NCI-H69 (cell line): ENCODE measurements around the gene TACR2.
"Not testable (repeated sequence)": the region's sequence is repeated elsewhere in the genome, so short reads cannot be mapped to it uniquely, and the experiment has no call there.

ENCODE experiments used
- DNase-seq: peaks from one replicate; lab custom pipeline; 2025; lab: John Stamatoyannopoulos, UW

Gene TACR2

DNA sequence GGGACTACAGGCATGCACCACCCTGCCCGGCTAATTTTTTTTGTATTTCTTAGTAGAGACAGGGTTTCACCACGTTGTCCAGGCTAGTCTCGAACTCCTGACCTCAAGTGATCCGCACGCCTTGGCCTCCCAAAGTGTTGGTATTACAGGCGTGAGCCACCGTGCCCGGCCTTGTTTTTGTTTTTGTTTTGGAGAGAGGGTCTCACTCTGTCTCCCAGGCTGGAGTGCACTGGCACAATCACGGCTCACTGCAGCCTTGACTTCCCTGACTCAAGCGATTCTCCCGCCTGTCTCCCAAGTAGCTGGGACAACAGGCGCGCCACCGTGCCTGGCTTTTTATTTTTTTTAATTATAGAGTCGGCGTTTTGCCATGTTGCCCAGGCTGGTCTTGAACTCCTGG lies 33.7 kb upstream of the TACR2 start:
- DNase-seq = not testable (repeated sequence)

DNA sequence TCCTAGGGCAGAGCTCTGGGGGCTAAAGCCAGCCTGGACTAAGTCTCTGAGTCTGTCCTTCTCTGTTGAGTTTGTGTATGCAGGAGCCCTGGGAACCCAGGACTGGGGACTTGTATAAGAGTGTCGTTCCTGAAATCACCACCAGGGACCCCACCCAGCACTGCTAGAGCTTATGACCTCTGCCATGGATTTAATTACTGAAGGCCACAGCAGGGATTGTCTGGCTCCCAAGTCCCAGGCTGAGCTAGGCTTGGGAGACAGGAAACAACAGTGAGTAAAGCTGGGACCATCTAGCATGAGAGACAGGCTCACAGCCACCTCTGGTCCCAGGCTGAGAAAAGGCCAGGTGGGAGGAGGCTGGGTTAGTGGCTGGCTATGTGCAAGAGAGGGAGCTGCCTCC lies 33.1 kb upstream of the TACR2 start:
- peak; percentile 87 for DNase-seq

DNA sequence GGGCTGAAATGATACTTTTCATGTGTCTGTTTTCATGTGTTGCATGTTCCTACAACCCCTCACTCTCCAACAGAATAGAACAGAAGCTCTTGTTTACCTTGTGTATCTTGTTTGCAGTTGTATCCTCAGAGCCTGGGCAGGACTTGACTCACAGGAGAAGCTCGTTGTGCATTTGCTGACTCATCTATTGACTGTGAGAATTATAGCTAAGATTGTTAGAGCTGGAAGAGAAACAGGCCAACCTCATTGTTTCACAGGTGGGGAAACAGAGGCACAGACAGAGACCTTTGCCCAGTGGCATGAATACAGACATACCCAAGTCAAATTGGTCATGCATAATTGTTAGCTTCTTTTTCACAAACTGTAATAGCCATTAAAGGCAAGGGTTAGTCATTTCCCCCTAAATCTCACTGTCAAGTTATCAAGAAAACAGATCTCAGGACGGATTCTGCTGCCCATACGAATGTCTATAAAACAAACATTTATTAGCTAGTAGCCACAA lies 30.0 kb upstream of the TACR2 start:
- DNase-seq = peak; percentile 26

DNA sequence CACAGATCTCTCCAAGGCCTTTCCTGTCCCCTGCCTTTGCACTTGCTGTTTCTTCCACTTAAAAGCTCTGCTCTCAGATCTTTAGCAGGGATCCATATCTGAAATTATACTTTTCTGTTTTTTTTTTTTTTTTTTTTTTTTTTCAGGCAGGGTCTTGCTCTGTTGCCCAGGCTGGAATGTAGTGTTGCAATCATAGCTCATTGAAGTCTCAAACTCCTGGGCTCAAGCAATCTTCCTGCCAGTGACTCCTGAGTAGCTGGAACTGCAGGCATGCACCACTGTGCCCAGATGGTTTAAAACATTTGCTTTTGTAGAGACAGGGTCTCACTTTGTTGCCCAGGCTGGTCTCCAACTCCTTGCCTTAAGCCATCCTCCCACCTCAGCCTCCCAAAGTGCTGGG lies 29.5 kb upstream of the TACR2 start:
- no peak for DNase-seq

DNA sequence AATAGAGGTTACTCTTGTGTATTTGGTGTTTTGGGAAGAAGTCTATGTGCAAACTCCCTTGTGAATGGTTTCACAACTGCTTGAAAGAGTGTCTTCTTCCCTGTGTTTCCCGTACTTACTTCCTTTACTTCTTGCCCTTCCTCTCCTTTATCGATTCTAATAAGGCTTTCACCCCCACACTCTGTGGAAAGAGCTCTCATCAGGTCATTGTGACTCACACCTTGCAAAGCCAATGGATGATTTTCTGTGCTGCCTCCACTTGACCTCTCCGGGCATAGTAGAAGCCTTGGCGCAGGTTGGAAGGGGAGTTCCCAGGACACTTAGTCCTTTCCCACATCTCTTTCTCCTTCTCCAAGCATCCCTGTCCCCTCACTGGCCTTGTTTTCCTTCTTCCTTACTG lies 28.3 kb upstream of the TACR2 start:
- DNase-seq = no peak

DNA sequence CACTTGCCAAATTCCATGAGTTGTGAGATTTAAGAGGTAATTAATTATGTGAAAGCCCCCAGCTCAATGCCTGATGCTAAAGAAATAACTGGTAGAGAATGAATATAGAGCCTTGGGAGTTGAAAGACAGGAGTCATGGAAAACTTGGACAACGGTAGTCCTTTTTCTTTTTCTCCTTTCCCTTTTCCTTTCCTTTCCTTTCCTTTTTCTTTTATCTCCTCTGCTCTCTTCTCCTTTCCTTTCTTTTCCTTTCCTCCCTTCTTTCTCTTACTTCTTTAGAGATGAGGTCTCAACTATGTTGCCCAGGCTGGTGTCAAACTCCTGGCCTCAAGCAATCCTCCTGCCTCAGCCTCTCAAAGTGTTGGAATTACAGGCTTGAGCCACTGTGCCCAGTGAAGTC lies 26.6 kb upstream of the TACR2 start:
- no peak for DNase-seq

DNA sequence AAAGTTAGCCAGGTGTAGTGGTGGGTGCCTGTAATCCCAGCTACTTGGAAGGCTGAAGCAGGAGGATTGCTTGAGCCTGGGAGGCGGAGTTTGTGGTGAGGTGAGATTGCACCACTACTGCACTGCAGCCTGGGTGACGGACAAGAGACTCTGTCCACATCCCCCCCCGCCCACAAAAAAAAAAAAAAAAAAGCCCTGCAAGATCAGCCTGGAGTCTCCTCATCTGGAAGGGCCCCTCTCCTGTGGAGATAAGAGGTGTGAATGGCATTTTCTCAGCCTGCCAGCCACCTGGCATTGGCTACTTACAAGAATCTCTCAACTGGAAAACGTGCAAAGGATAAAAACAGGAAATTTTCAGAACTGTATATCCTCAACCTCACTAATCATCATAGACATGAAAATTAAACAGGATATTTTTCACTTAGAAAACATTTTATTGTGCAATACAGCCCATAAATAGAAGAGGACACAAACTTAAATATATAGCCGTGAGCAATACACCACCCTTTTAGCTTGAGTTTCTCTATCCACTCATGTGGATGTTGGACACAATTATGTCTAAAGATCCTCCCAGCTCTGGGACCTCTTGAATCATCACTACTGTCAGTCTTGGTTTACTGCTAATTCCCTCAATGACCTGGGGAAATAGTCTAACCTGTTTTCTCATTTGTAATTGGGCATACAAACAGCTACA lies 23.2 kb upstream of the TACR2 start:
- peak; percentile 82 for DNase-seq

DNA sequence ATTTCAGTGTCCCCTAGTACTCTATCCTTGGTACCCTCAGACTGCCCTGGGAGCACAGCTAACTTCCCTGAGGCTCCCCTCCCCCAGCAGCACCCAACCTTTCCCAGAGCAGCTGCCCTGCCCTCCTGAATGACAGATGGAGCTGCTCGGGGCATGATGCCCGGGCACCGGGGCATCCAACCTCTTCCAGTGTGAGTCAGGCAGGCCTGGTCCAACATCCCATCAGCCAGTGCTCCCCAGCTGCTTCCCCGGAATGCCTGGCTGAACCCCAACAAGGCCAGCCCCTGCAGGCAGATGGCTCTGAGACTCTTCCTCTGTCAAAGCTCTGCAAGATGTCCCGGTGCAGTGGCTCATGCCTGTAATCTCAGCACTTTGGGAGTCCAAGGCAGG lies 22.6 kb upstream of the TACR2 start:
- peak; percentile 78 for DNase-seq

DNA sequence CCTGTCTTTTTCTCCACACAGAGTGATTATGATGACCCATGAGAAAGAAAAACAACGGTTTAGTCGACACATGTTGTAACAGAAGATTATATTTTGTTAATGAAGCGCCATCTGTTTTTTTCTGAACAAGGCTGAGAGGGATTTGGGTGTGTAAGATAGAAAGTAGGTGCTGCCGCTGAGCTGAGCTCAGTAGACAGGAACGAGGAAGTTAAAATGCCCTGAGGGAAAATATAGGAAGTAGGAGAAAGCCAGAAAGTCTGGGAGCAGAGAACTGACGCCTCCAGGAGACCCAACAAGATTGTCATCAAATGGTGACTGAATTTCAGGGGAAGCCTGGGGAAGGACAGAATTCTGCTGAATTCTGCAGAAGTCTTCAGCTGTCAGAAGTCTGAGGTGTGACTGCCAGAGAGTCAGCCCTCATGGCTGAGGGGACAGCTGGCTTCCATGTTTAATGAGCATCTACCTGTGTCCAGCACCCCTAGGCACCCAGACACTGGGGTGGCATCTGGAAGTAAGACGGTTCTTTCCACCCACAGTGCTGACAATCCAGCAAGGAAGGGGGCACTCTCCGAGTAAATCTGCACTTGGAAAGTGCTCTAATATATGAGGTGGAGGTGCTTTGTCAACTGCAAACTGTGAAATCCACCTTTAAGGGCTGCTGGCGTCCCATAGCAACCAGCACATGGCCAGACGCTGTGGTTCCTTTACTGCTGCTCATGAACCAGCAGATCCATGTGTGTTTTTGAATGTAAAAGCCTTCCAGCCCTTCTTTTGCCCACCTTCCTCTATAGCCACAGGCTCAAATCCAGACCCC lies 22.0 kb upstream of the TACR2 start:
- DNase-seq = peak; percentile 89

DNA sequence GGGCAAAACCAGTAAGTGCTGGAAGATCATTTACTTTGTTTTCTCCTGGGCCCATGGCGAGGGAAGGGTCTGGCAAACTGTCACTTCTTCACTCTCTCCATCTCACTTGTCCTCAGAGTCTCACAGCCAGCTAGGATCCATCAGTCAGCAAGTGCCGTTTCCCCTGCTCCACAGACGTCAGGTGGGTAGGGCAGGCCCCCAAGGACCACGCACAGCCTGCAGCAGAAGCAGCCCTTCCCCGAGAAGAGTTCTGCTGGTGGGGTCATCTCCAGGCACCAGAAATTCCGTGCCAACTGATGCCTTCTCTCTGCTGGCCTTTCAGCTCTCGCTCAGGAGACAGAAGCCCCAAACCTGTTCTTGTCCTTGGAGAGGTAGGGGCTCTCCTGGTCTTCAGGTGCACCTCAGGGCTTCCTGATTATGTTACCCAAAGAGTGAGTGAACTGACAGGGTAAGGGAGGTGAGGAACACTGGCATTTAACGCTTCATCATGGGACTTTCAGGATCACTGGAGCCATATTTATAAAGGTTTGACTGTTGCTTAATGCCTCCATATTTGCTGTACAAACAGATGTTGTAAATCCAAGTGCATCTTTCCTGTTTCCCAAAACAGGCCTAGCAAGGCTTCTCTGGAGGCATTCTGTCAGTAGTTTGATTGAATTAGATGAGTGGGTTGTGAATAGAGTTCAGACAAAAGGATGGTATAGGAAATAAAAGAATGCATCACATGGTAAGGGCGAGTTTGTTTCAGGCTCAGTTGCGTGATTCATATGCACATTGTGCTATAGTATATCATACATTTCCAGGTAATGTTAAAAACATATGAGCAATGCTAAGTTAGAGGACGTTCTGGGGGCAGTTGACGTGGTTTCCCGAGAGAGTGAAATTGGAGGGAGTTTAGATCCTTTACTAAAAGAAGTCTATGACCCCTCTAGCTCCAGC lies 20.9 kb upstream of the TACR2 start:
- DNase-seq = peak; percentile 24

DNA sequence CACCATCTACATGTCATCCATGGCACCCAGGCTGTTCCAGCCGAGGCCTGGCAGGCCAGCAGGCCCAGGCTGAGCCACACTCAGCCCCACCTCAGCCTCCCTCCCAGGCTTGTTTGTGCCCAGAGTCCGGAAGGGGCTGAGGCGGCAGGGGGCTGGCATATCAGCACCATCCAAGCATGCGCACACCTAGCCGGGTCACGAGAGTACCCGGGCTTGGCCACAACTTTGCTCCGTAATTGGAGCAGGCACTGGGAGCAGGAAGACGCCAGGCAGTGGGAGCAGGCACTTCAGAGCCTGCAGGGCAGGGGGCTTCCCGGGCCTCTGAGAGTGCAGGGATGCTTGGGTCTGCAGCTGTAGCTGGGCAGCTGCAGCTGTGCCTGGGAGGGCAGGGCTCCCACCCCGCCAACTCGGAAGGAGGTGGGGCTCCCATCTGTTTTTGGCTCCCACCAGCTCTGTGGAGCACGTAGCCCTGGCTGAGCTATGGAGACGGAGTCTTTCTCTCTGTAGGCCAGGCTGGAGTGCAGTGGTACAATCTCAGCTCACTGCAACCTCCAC lies 19.3 kb upstream of the TACR2 start:
- no peak for DNase-seq

DNA sequence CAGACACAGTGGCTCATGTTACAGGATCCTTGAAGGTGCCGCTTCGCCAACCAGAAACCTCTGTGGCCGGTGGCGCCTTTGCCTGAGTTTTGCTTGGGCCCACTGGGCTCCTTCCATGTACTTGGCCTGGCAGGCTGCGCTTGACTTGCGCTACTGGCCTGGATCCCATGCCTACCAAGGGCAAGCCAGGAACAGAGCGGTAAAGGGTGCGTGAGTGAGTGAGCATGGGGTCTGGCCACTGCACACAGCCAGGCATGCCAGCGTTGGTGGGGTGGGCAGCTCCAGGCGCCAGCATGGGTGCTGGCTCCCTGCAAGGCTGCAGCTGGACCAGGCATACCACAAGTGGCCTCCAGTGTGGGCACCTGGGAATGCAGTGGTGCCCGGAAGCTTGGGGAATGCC lies 18.2 kb upstream of the TACR2 start:
- DNase-seq = no peak

DNA sequence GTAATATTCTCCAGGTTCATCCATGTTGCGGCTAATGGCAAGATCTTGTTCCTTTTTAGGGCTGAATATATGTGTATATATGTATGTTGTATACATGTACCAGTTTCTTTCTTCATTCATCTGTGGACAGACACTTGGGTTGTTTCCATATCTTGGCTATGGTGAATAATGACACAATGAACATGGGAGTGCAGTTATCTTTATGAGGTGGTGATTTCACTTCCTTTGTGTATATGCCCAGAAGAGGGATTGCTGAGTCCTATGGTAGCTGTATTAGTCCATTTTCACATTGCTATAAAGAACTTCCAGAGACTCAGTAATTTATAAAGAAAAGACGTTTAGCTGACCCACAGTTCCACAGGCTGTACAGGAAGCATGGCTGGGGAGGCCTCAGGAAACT lies 17.5 kb upstream of the TACR2 start:
- DNase-seq = no peak

DNA sequence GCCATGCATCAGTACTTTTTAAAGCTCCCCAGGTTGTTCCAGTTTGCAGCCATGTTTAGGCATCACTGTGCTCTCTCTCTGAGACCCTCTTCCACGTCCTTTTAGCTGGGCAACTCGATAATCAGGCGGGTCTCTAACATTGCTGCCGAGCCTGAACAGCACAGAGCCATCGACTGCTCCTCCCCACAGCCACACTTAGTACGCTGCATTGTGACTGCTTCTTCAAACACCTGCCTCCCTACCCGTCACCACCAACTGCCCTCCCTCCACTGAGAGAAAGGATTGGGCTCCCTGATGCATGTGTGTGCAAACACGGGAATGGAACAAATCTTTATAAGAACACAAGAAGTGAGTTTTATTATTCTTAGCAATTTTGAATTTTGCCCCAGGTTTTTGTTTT lies 11.4 kb upstream of the TACR2 start:
- peak; percentile 71 for DNase-seq

DNA sequence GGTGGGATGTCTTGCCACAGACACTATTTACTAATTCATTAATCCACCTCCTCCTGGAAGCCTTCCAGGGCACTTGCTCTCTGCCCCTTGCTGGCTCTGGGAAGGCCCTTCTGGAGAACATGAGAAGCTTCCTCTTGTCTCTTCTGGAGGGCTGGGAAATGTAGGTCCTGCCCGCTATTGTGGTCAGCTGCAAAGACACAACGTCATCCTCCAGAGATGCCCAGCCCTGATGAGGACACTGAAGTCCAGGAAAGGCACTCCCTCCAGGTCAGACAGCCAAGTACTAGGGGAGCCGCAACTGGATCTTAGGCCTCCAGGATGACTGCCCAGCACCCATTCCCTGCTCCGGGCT lies 9.6 kb upstream of the TACR2 start:
- DNase-seq = no peak

DNA sequence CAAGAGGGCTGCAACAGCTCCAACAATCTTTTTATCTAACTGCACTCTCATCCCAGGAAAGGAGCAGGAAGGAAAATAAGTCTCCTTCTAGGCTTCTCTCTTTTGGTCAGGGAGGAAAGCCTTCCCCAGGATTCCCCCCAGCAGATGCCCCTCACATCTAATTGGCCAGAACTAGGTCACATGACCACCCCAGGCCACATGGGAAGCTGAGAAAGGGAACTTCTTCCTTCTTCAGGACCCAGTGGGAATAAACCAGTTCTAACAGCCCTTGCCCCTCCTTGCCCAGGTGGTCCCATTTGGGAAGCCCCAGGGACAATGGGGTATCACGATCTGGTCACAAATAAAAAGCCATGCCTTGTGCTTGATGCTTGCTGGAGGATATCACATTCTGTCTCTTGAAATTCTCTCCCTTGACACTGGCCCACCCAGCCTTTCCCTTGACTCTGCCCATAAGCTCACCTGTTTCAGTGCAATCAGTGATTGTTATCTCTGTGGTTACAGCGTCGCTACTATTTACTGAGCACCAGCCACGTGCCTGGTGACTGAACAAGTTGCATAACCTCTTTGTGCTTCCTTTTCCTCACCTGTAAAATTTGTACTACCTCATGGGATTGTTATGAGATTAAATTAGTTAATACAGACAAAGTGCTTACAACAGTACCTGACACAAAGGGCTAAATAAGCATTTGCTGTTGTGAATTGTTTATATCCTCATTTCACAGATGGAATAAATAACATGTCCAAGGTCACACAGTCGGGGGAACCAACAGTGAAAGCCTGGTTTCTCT lies 9.0 kb upstream of the TACR2 start:
- peak; percentile 63 for DNase-seq

DNA sequence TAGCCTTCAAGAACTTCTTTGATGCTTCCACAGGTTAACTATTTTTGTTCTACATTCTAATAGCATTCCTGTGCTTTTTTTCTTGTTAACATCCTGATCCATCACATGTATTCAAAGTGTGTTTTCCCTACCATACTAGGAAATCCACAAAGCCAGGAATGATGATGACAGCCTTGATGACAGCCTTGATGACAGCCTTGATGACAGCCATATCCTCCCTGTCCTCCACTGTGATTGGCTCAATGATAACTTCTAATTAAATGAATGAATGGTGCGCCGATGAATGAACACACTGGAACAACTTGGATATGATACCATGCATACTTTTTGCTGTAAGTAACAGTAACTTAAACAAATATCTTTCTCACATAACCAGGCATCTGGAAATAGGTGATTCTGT lies 8.3 kb upstream of the TACR2 start:
- DNase-seq = no peak

DNA sequence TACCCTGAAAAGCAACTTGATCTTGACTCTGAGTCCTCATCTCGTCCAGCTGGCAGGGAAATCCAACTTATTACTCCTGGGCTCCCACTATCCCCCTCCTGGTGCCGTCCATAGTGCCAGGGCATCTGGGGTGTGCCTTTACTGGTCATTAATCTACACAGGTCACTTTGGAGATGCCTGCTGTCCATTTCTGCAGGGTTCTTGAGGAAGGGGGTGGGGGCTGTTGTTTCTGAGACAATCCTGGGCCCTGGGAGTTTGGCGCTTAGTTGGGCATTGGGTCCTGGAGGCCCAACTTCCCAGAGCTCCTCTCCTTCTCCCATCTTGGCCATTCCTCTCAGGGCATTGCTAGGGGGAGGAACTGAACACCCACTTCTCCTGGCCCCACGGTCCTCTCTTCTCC lies 6.0 kb upstream of the TACR2 start:
- DNase-seq = no peak

DNA sequence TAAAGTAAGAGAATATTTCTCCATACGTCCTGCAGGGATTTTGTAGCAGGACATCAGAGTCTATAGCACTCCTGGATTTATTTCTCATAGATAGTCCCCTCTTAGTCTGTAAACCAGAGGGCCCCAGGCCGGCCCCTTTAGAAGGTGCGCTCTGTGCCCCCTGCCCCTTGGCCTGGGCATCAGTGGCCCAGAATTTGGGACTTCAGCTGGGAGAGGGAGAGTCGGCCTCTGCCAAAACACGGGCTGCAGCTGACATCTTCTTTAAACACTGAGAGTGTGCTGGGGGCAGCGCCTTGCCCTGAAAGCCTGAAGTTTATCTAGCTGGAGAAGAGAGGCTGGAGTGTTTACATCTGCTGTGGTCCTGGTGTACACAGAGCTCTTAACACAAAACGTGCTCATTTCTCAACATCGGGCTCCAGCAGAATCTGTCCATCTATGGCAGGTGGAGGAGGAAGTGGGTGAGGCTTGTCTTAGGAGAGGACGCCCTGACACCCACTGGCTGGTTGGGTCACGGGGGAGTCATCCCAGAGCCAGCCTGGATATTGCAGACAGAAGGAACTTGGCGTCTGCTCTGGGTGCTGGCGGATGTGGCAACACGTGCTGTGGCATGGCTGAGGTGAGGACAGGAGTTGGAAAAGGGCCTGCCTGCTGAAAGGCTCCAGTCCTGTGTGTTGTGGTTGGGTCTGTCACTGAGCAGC lies 5.0 kb upstream of the TACR2 start:
- no peak for DNase-seq

DNA sequence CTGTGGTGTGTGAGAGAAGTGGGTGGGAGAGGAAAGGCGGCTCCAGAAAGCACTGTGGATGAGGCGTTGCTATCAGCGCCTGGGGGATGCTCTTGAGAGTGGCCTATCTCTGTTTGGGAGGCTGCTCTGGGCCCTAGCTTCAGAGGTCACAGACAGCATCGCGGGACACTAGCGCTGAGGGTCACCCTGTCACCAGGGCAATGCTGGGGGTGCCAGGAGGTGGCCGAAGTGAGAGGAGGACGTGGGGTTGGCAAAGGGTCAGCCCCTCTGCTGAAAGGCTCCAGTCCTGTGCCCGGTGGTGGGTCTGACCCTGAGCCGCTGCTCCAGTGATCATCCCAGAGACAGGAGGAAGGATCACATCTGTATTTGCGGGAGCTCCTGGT lies 3.0 kb upstream of the TACR2 start:
- no peak for DNase-seq
